Measurements from ENCODE around the gene OR2H1.

The OR2H1 gene

GRCh38 chr6:29465279-29465678 is 8.3 kb downstream of the OR2H1 start:
- no peak for DNase-seq
- Mint-ChIP-seq H3K27ac (no peak overlapping the region), H3K27me3 (peaks cover 19% of the 10 kb centered on the region), H3K4me1 (no peaks in the 10 kb centered on the region), H3K9me3 (no peaks in the 10 kb centered on the region), H3K4me3 (no peak overlapping the region), H3K36me3 (no peaks in the 10 kb centered on the region)
- CTCF ChIA-PET = no interaction called here

- Mint-ChIP-seq H3K36me3 (no peaks in the 10 kb centered on the region), H3K27me3 (peaks cover 19% of the 10 kb centered on the region), H3K27ac (no peak overlapping the region), H3K4me3 (no peak overlapping the region), H3K9me3 (no peaks in the 10 kb centered on the region), H3K4me1 (no peaks in the 10 kb centered on the region)
- no peak for DNase-seq
- CTCF ChIA-PET = no interaction called here
These were observed 8.8 kb downstream of the OR2H1 start for GRCh38 chr6:29465801-29466200.

GRCh38 chr6:29466241-29466640 is 9.3 kb downstream of the OR2H1 start:
- H3K27me3 Mint-ChIP-seq = peaks cover 19% of the 10 kb centered on the region
- DNase-seq = no peak
- CTCF ChIA-PET = no interaction called here
- no peaks in the 10 kb centered on the region for H3K36me3 Mint-ChIP-seq
- H3K9me3 Mint-ChIP-seq = no peaks in the 10 kb centered on the region
- H3K4me3 Mint-ChIP-seq = no peak overlapping the region
- no peak overlapping the region for H3K27ac Mint-ChIP-seq
- H3K4me1 Mint-ChIP-seq = no peaks in the 10 kb centered on the region

- Mint-ChIP-seq H3K27ac (no peak overlapping the region), H3K27me3 (peaks cover 10% of the 10 kb centered on the region), H3K4me3 (no peak overlapping the region), H3K4me1 (no peaks in the 10 kb centered on the region), H3K9me3 (no peaks in the 10 kb centered on the region), H3K36me3 (no peaks in the 10 kb centered on the region)
- CTCF ChIA-PET = interaction anchor here (0.7 kb wide), 1 partner anchor 227 kb away, joined by 4 read pairs; no protein-coding TSS in a partner anchor
- DNase-seq = no peak
These were observed 18.0 kb downstream of the OR2H1 start for GRCh38 chr6:29474996-29475395.

GRCh38 chr6:29477923-29478450 is 21.0 kb downstream of the OR2H1 start:
- Mint-ChIP-seq H3K9me3 (no peaks in the 10 kb centered on the region), H3K36me3 (no peaks in the 10 kb centered on the region)
- CTCF ChIA-PET = no interaction called here

GRCh38 chr6:29478740-29479139 is 21.8 kb downstream of the OR2H1 start:
- Mint-ChIP-seq H3K4me1 (no peaks in the 10 kb centered on the region), H3K9me3 (no peaks in the 10 kb centered on the region), H3K4me3 (no peak overlapping the region), H3K27ac (no peak overlapping the region), H3K36me3 (no peaks in the 10 kb centered on the region), H3K27me3 (peaks cover 4% of the 10 kb centered on the region)
- CTCF ChIA-PET = no interaction called here
- DNase-seq = no peak

More at GRCh38 chr6:29477923-29478450, 21.0 kb downstream of the OR2H1 start:
- no peak overlapping the region for H3K27ac Mint-ChIP-seq
- H3K27me3 Mint-ChIP-seq = peaks cover 9% of the 10 kb centered on the region
- DNase-seq = no peak
- H3K4me3 Mint-ChIP-seq = no peak overlapping the region
- no peaks in the 10 kb centered on the region for H3K4me1 Mint-ChIP-seq

- Mint-ChIP-seq H3K4me3 (no peak overlapping the region), H3K27me3 (peaks cover 4% of the 10 kb centered on the region), H3K4me1 (no peaks in the 10 kb centered on the region), H3K27ac (no peak overlapping the region), H3K36me3 (no peaks in the 10 kb centered on the region), H3K9me3 (no peaks in the 10 kb centered on the region)
- CTCF ChIA-PET = no interaction called here
- DNase-seq = no peak
These were observed 22.6 kb downstream of the OR2H1 start for GRCh38 chr6:29479560-29479959.

- Mint-ChIP-seq H3K27ac (no peak overlapping the region), H3K4me3 (no peak overlapping the region), H3K36me3 (no peaks in the 10 kb centered on the region), H3K27me3 (no peaks in the 10 kb centered on the region), H3K4me1 (no peaks in the 10 kb centered on the region), H3K9me3 (no peaks in the 10 kb centered on the region)
- CTCF ChIA-PET = no interaction called here
- no peak for DNase-seq
These were observed 26.2 kb downstream of the OR2H1 start for GRCh38 chr6:29483186-29483585.

GRCh38 chr6:29483735-29484134 is 26.8 kb downstream of the OR2H1 start:
- H3K4me3 Mint-ChIP-seq = no peak overlapping the region
- no peaks in the 10 kb centered on the region for H3K4me1 Mint-ChIP-seq
- H3K9me3 Mint-ChIP-seq = no peaks in the 10 kb centered on the region
- no peaks in the 10 kb centered on the region for H3K36me3 Mint-ChIP-seq
- CTCF ChIA-PET = no interaction called here
- no peak overlapping the region for H3K27ac Mint-ChIP-seq
- H3K27me3 Mint-ChIP-seq = no peaks in the 10 kb centered on the region
- DNase-seq = no peak

GRCh38 chr6:29486577-29486976 is 29.6 kb downstream of the OR2H1 start:
- DNase-seq = no peak
- Mint-ChIP-seq H3K4me1 (no peaks in the 10 kb centered on the region), H3K36me3 (no peaks in the 10 kb centered on the region), H3K4me3 (no peak overlapping the region), H3K9me3 (no peaks in the 10 kb centered on the region), H3K27ac (no peak overlapping the region), H3K27me3 (no peaks in the 10 kb centered on the region)
- CTCF ChIA-PET = no interaction called here

- no peak for DNase-seq
- Mint-ChIP-seq H3K27ac (no peak overlapping the region), H3K9me3 (no peaks in the 10 kb centered on the region), H3K27me3 (no peaks in the 10 kb centered on the region), H3K4me1 (no peaks in the 10 kb centered on the region), H3K36me3 (no peaks in the 10 kb centered on the region), H3K4me3 (no peak overlapping the region)
- CTCF ChIA-PET = no interaction called here
These were observed 30.2 kb downstream of the OR2H1 start for GRCh38 chr6:29487131-29487530.

- CTCF ChIA-PET = interaction anchor here (0.6 kb wide), 1 partner anchor 166 kb away, joined by 3 read pairs; no protein-coding TSS in a partner anchor
- Mint-ChIP-seq H3K36me3 (no peaks in the 10 kb centered on the region), H3K27me3 (no peaks in the 10 kb centered on the region), H3K4me3 (no peak within 1 kb of the TSS), H3K4me1 (no peaks in the 10 kb centered on the region), H3K9me3 (no peaks in the 10 kb centered on the region), H3K27ac (no peak within 1 kb of the TSS)
- DNase-seq = no peak
These were observed 30.7 kb downstream of the OR2H1 start, which contains the start of gene MAS1L for GRCh38 chr6:29487660-29488059. Gene MAS1L (minus strand): TSS chr6:29487956. CDS start chr6:29487902, 54 bp downstream.

- Mint-ChIP-seq H3K27ac (no peak overlapping the region), H3K36me3 (no peaks in the 10 kb centered on the region), H3K4me1 (no peaks in the 10 kb centered on the region), H3K9me3 (no peaks in the 10 kb centered on the region), H3K4me3 (no peak overlapping the region), H3K27me3 (peaks cover 1% of the 10 kb centered on the region)
- DNase-seq = no peak
- CTCF ChIA-PET = no interaction called here
These were observed 31.9 kb downstream of the OR2H1 start for GRCh38 chr6:29488874-29489273.

- DNase-seq = no peak
- H3K27ac Mint-ChIP-seq = no peak overlapping the region
- H3K36me3 Mint-ChIP-seq = no peaks in the 10 kb centered on the region
- no peaks in the 10 kb centered on the region for H3K4me1 Mint-ChIP-seq
- peaks cover 5% of the 10 kb centered on the region for H3K27me3 Mint-ChIP-seq
- H3K4me3 Mint-ChIP-seq = no peak overlapping the region
- CTCF ChIA-PET = no interaction called here
- no peaks in the 10 kb centered on the region for H3K9me3 Mint-ChIP-seq
These were observed 32.3 kb downstream of the OR2H1 start for GRCh38 chr6:29489286-29489685.

- Mint-ChIP-seq H3K36me3 (no peaks in the 10 kb centered on the region), H3K27ac (no peak overlapping the region), H3K9me3 (no peaks in the 10 kb centered on the region), H3K27me3 (peaks cover 5% of the 10 kb centered on the region), H3K4me1 (no peaks in the 10 kb centered on the region), H3K4me3 (no peak overlapping the region)
- no peak for DNase-seq
- CTCF ChIA-PET = no interaction called here
These were observed 33.1 kb downstream of the OR2H1 start for GRCh38 chr6:29490055-29490454.

GRCh38 chr6:29490552-29490951 is 33.6 kb downstream of the OR2H1 start:
- DNase-seq = no peak
- no peak overlapping the region for H3K4me3 Mint-ChIP-seq
- no peaks in the 10 kb centered on the region for H3K4me1 Mint-ChIP-seq
- CTCF ChIA-PET = no interaction called here
- H3K27ac Mint-ChIP-seq = no peak overlapping the region
- no peaks in the 10 kb centered on the region for H3K36me3 Mint-ChIP-seq
- H3K9me3 Mint-ChIP-seq = no peaks in the 10 kb centered on the region
- H3K27me3 Mint-ChIP-seq = peaks cover 5% of the 10 kb centered on the region

All from activated naive CD4-positive, alpha-beta T cell treated with anti-CD3 and anti-CD28 coated beads, Interleukin-2, amount 10 ng/mL, durations not matched to agents 7 days and 5 days (primary cell).